OCI-LY7 (cell line): ENCODE measurements around the gene RNF17. TPM values are rescaled to one million over a fixed set of nuclear protein-coding genes. Genes with fewer than 3 reads are reported as not detected.

ENCODE experiments used
- BruUV-seq: library from RNA; stranded (reverse); fragments of 400-500 nt; replicated peaks from 2 replicates; lab custom pipeline; 2021; lab: Mats Ljungman, UMichigan
- CTCF ChIA-PET: fragments of 300-600 bp; sonication (Branson Sonifier 250); formaldehyde crosslinking; loops from one replicate; lab custom pipeline; 2022; ENCODE audit warnings: antibody characterized with exemption; ENCODE audit not compliant: unreplicated experiment; lab: Charles Lee
- POLR2A ChIA-PET: fragments of 300-600 bp; sonication (Branson Sonifier 250); formaldehyde crosslinking; loops from one replicate; lab custom pipeline; 2022; ENCODE audit warnings: antibody characterized with exemption; lab: Charles Lee
- DNase-seq: peaks from one replicate; pipeline ENCODE4 v3.0.0-alpha.2; 2015; ENCODE audit warnings: low spot score
- H2AFZ ChIP-seq: fragments of 200-600 bp; sonication (generic), shearing (Covaris generic); 2 replicates; pipeline ENCODE4 v1.6.1; 2014; ENCODE audit warnings: mild to moderate bottlenecking, antibody characterized with exemption, low read length, moderate library complexity
- H3K27ac ChIP-seq: fragments of 200-600 bp; sonication (generic); 2 replicates; pipeline ENCODE4 v1.5.1; 2014; ENCODE audit warnings: mixed run types, low read depth, mild to moderate bottlenecking, moderate library complexity, low read length, inconsistent platforms; ENCODE audit not compliant: poor library complexity, severe bottlenecking
- H3K36me3 ChIP-seq: fragments of 200-600 bp; sonication (generic); 2 replicates; pipeline ENCODE4 v1.6.1; 2014; ENCODE audit warnings: mild to moderate bottlenecking, antibody characterized with exemption, low read length, moderate library complexity, mixed read lengths; ENCODE audit not compliant: insufficient read depth
- H3K4me1 ChIP-seq: fragments of 200-600 bp; sonication (generic); 2 replicates; pipeline ENCODE4 v1.5.1; 2014; ENCODE audit warnings: mild to moderate bottlenecking, low read length; ENCODE audit not compliant: insufficient read depth, poor library complexity, severe bottlenecking
- H3K4me2 ChIP-seq: fragments of 200-600 bp; sonication (generic); 2 replicates; pipeline ENCODE4 v1.6.1; 2014; ENCODE audit warnings: mild to moderate bottlenecking, low read length
- H3K4me3 ChIP-seq: fragments of 200-600 bp; sonication (generic); 2 replicates; pipeline ENCODE4 v1.5.1; 2014; ENCODE audit warnings: mild to moderate bottlenecking, low read depth, low read length; ENCODE audit not compliant: poor library complexity, severe bottlenecking
- H3K79me2 ChIP-seq: fragments of 200-600 bp; sonication (generic); 2 replicates; pipeline ENCODE4 v1.6.1; 2016; ENCODE audit warnings: low read depth, mild to moderate bottlenecking, low read length, moderate library complexity, mixed read lengths; ENCODE audit not compliant: insufficient read depth
- H3K9me2 ChIP-seq: fragments of 200-600 bp; sonication (generic); 2 replicates; pipeline ENCODE4 v1.6.1; 2016; ENCODE audit warnings: mild to moderate bottlenecking, low read length, mixed read lengths; ENCODE audit not compliant: insufficient read depth
- H3K9me3 ChIP-seq: fragments of 200-600 bp; sonication (generic); 2 replicates; pipeline ENCODE4 v1.6.1; 2014; ENCODE audit warnings: mild to moderate bottlenecking, mixed run types, low read length, mixed read lengths
- H4K20me1 ChIP-seq: fragments of 200-600 bp; sonication (generic); 2 replicates; pipeline ENCODE4 v1.6.1; 2014; ENCODE audit warnings: mild to moderate bottlenecking, antibody characterized with exemption, low read length, moderate library complexity, mixed read lengths; ENCODE audit not compliant: insufficient read depth
- EZH2phosphoT487 ChIP-seq: fragments of 200-600 bp; sonication (generic); IDR thresholded peaks from 2 replicates; pipeline ENCODE4 v1.6.1; 2018; ENCODE audit warnings: low read depth, borderline replicate concordance, mild to moderate bottlenecking, mixed run types, antibody characterized with exemption, low read length, moderate library complexity, mixed read lengths
- intact Hi-C: fragments of 100-400 bp; cut with micrococcal nuclease; formaldehyde crosslinking; loops from one replicate; pipeline ENCODE4 v1.10.0; 2022; ENCODE audit not compliant: unreplicated experiment
- total RNA-seq, 2 experiments: library from RNA; depleted of rRNA in 1 of 2; stranded (reverse); fragments of >200 nt in 1 of 2; shearing (Covaris generic) in 1 of 2; gene quantifications; 2 replicates each; pipeline ENCODE4 v1.2.3, GENCODE V29; 2014 to 2022
- TF ChIP-seq, protein P1 (sequence below): fragments of 200-600 bp; sonication (generic); conservative IDR thresholded peaks from 2 replicates; pipeline ENCODE4 v1.5.1; 2014; ENCODE audit warnings: mild to moderate bottlenecking, antibody characterized with exemption, low read length, moderate library complexity, mixed read lengths

The RNF17 gene
- total RNA-seq, 2 experiments from 2014 or later: not detected

DNA sequence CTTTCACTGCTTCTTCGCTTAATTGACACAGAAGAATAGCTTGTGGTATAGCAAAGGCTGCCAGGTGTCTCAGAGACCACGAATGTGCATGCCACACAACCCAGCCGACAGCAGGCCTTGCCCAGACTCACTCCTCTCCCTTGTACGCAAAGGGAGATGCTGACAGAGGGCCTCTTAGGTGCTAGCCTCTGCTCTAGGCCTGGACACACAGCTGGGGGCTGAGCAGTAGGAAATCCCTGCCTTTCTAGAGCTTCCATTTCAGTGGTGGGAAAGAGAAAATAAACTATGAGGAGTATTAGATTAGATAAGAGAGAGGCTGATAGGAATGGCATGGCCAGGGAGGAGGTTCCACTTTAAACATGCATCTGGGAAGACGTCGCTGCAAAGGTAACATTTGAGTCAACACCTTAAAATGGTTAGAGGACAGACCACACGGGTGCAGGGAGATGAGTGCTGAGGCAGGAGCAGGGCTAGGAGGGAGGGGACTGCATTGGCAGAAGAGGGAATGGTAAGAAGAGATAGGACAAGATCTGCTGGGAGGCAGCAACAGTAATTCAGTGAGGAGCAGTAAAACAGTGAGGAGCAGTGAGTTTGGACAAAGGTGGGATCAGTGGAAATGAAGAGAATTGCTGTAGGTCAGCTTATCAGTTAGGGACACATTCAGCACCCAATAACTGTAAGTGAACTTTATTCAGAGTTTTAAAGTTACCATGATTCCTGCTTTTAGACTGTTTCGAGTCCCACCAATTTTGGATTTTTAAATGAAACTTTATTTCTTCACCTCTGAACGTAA lies 100.0 kb downstream of the RNF17 start:
- H3K79me2 ChIP-seq: no peaks in the 10 kb centered on the region
- ChIA-PET CTCF (no interaction called here), POLR2A (no interaction called here)
- no peak for TF ChIP-seq EZH2phosphoT487
- TF ChIP-seq, protein P1, sequence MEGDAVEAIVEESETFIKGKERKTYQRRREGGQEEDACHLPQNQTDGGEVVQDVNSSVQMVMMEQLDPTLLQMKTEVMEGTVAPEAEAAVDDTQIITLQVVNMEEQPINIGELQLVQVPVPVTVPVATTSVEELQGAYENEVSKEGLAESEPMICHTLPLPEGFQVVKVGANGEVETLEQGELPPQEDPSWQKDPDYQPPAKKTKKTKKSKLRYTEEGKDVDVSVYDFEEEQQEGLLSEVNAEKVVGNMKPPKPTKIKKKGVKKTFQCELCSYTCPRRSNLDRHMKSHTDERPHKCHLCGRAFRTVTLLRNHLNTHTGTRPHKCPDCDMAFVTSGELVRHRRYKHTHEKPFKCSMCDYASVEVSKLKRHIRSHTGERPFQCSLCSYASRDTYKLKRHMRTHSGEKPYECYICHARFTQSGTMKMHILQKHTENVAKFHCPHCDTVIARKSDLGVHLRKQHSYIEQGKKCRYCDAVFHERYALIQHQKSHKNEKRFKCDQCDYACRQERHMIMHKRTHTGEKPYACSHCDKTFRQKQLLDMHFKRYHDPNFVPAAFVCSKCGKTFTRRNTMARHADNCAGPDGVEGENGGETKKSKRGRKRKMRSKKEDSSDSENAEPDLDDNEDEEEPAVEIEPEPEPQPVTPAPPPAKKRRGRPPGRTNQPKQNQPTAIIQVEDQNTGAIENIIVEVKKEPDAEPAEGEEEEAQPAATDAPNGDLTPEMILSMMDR: no peak
- DNase-seq: no peak
- intact Hi-C loops: no loop called here
- H3K4me2 ChIP-seq: no peak overlapping the region
- H3K4me1 ChIP-seq: no peaks in the 10 kb centered on the region
- no peak overlapping the region for H2AFZ ChIP-seq
- no peaks in the 10 kb centered on the region for H4K20me1 ChIP-seq
- BruUV-seq: no TSS peak
- H3K27ac ChIP-seq: no peak overlapping the region
- H3K4me3 ChIP-seq: no peak overlapping the region
- no peaks in the 10 kb centered on the region for H3K9me2 ChIP-seq
- H3K9me3 ChIP-seq: no peaks in the 10 kb centered on the region
- no peaks in the 10 kb centered on the region for H3K36me3 ChIP-seq

DNA sequence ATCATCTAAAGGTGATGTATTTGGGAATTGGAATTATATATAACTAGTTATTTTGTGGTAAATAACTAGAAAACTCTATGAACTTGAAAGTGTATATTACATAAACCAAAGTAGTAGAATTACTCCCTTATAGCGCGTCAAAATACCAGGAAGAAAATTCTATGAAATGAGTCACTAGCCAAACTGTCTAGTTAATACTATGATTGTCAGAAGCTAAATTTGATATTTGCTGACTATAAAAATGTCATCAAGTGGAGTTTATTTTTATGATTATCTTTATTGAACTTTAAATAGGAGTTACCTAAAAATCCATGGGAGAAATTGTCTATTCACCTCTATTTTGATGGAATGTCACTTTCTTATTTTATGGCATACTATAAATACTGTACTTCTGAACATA lies 100.6 kb downstream of the RNF17 start:
- no peak for TF ChIP-seq EZH2phosphoT487
- TF ChIP-seq, protein P1: no peak
- no peak overlapping the region for H3K4me3 ChIP-seq
- no peak overlapping the region for H3K27ac ChIP-seq
- no peak overlapping the region for H2AFZ ChIP-seq
- BruUV-seq: no TSS peak
- no peak for DNase-seq
- H3K4me1 ChIP-seq: no peaks in the 10 kb centered on the region
- ChIA-PET POLR2A (no interaction called here), CTCF (no interaction called here)
- intact Hi-C loops: no loop called here
- H3K9me2 ChIP-seq: no peaks in the 10 kb centered on the region
- no peak overlapping the region for H3K4me2 ChIP-seq
- no peaks in the 10 kb centered on the region for H3K36me3 ChIP-seq
- no peaks in the 10 kb centered on the region for H3K9me3 ChIP-seq
- no peaks in the 10 kb centered on the region for H4K20me1 ChIP-seq
- no peaks in the 10 kb centered on the region for H3K79me2 ChIP-seq
